HepG2 (cell line): ENCODE data around the gene SERTAD1. TPM values are rescaled to one million over a fixed set of nuclear protein-coding genes. Genes with fewer than 3 reads are reported as not detected.
A peak's percentile ranks its signal among the peaks of the same experiment; 100 is the strongest.

ENCODE experiments used
- EZH2 ChIP-seq: conservative IDR thresholded peaks from 2 replicates; pipeline ENCODE4 v1.6.1; 2012; ENCODE audit warnings: mild to moderate bottlenecking, low read depth, low read length, moderate library complexity
- FUBP1 ChIP-seq: sonication (generic); formaldehyde crosslinking; IDR thresholded peaks from 2 replicates; pipeline ENCODE4 v1.5.1; 2020; ENCODE audit warnings: missing genetic modification reagents, mild to moderate bottlenecking, borderline replicate concordance
- HNRNPK ChIP-seq: fragments of 200-400 bp; formaldehyde crosslinking; IDR thresholded peaks from 2 replicates; pipeline ENCODE4 v1.6.1; 2018; ENCODE audit warnings: low read length, low read depth, moderate library complexity, mild to moderate bottlenecking; ENCODE audit not compliant: poor library complexity, severe bottlenecking
- IKZF1 ChIP-seq: fragments of 450-650 bp; IDR thresholded peaks from 2 replicates; pipeline ENCODE4 v1.7.1; 2016
- JDP2 ChIP-seq: sonication (generic); formaldehyde crosslinking; IDR thresholded peaks from 2 replicates; pipeline ENCODE4 v1.8.1; 2022; ENCODE audit warnings: missing genetic modification reagents, borderline replicate concordance
- KDM3A ChIP-seq: IDR thresholded peaks from 2 replicates; pipeline ENCODE4 v1.6.1; 2018; ENCODE audit warnings: low read depth, missing compliant biosample characterization
- MAZ ChIP-seq, 2 experiments: sonication (generic) in 1 of 2; formaldehyde crosslinking in 1 of 2; IDR thresholded peaks; 2 replicates each; pipeline versions ENCODE4 v1.5.0 to v1.6.1; 2012 to 2020; ENCODE audit warnings: low read depth in 2 of 2, mild to moderate bottlenecking in 2 of 2, borderline replicate concordance in 1 of 2, improper control_type of control experiment in 1 of 2, low read length in 1 of 2, missing genetic modification reagents in 1 of 2, moderate library complexity in 1 of 2
- MED1 ChIP-seq: sonication (generic); formaldehyde crosslinking; IDR thresholded peaks from 2 replicates; pipeline ENCODE4 v1.4.0; 2020; ENCODE audit warnings: missing genetic modification reagents
- PITX1 ChIP-seq: sonication (generic); formaldehyde crosslinking; IDR thresholded peaks from 2 replicates; pipeline ENCODE4 v1.5.1; 2020; ENCODE audit warnings: mild to moderate bottlenecking, missing genetic modification reagents
- PPARG ChIP-seq: conservative IDR thresholded peaks from 2 replicates; pipeline ENCODE4 v1.6.1; 2016; ENCODE audit warnings: missing biosample characterization, missing genetic modification reagents
- TFDP1 ChIP-seq: IDR thresholded peaks from 2 replicates; pipeline ENCODE4 v1.6.1; 2016; ENCODE audit warnings: missing compliant biosample characterization, missing genetic modification reagents, borderline replicate concordance
- THAP8 ChIP-seq: sonication (generic); formaldehyde crosslinking; IDR thresholded peaks from 2 replicates; pipeline ENCODE4 v1.5.1; 2020; ENCODE audit warnings: missing genetic modification reagents, mild to moderate bottlenecking, borderline replicate concordance
- ZBTB38 ChIP-seq: sonication (generic); formaldehyde crosslinking; IDR thresholded peaks from 2 replicates; pipeline ENCODE4 v1.5.1; 2020; ENCODE audit warnings: mild to moderate bottlenecking, missing genetic modification reagents
- ZNF142 ChIP-seq: sonication (generic); formaldehyde crosslinking; IDR thresholded peaks from 2 replicates; pipeline ENCODE4 v1.4.0; 2020; ENCODE audit warnings: missing genetic modification reagents
- ZNF17 ChIP-seq: sonication (generic); formaldehyde crosslinking; IDR thresholded peaks from 2 replicates; pipeline ENCODE4 v1.5.0; 2020; ENCODE audit warnings: mild to moderate bottlenecking, missing genetic modification reagents
- polyA plus RNA-seq, 8 experiments: library from polyadenylated mRNA; depleted of rRNA in 3 of 8; stranded (reverse) in 7 of 8; unstranded in 1 of 8; fragments of >200 nt; fragmentation: Illumina TruSeq in 4 of 8; extraction: Trizol in 4 of 8; gene quantifications; 2 replicates each; pipeline versions ENCODE4 v1.2.1 to v1.2.3, GENCODE V29; 2011 to 2016; ENCODE audit warnings: low read depth in 4 of 8, missing spikeins in 1 of 8, mixed read lengths in 1 of 8; ENCODE audit not compliant: insufficient read depth in 1 of 8
- total RNA-seq, 5 experiments: library from RNA; depleted of rRNA; stranded (reverse); fragments of >200 nt; fragmentation: Illumina TruSeq; extraction: Trizol; gene quantifications; 2 replicates each; pipeline ENCODE4 v1.2.3, GENCODE V29; 2016; ENCODE audit warnings: low read depth in 1 of 5

Gene SERTAD1
- total and polyA plus RNA-seq, 2 of the 13 experiments (the other 11 are each of a cell fraction or from before 2014, with no cell fraction given): 4.3 to 4.5 TPM

- TF ChIP-seq FUBP1 (CRISPR knock-in tag): no peak
- peak; percentile 59 for TF ChIP-seq MED1 (CRISPR knock-in tag)
- no peak for TF ChIP-seq ZBTB38 (CRISPR knock-in tag)
- TF ChIP-seq THAP8 (CRISPR knock-in tag): no peak
- TF ChIP-seq EZH2: no peak
- TF ChIP-seq TFDP1 (CRISPR knock-in tag): no peak
- no peak for TF ChIP-seq IKZF1
- no peak for TF ChIP-seq ZNF142 (CRISPR knock-in tag)
- no peak for TF ChIP-seq JDP2 (CRISPR knock-in tag)
- no peak for TF ChIP-seq PPARG
- TF ChIP-seq MAZ (IDR thresholded peaks at IDR 0.05; ENCODE audit: borderline replicate concordance, low read depth, low read length): no peak
- TF ChIP-seq MAZ (CRISPR knock-in tag; IDR thresholded peaks at IDR 0.05; ENCODE audit: low read depth): no peak
- no peak for TF ChIP-seq KDM3A (CRISPR knock-in tag)
- no peak for TF ChIP-seq HNRNPK
- TF ChIP-seq PITX1: no peak
- TF ChIP-seq ZNF17 (CRISPR knock-in tag): no peak
Measured at GRCh38 chr19:40416918-40417642, 8.7 kb downstream of the SERTAD1 start (continued).
